ENCODE results near the gene KRTAP5-3. TPM values are rescaled to one million over a fixed set of nuclear protein-coding genes. Genes with fewer than 3 reads are reported as not detected.

KRTAP5-3 gene
- total and polyA plus RNA-seq, 2 donors (not counting 3 experiments of a cell fraction or from before 2014, with no cell fraction given), result not detected

- Histone ChIP-seq H2AFZ (ENCODE audit: low read depth, low read length) (no peak overlapping the region), H3K4me3 (replicated peaks in 1 of 3; ENCODE audit: insufficient read depth in 1 of 3, low read depth in 1 of 3, low read length in 3 of 3) (no peak overlapping the region), H3K4me1 (ENCODE audit: control insufficient read depth, extremely low read depth, insufficient read depth, low read length) (no peaks in the 10 kb centered on the region), H3K36me3 (ENCODE audit: control insufficient read depth in 2 of 2, extremely low read depth in 1 of 2, insufficient read depth in 2 of 2, low read length in 2 of 2) (no peaks in the 10 kb centered on the region), H3K79me2 (ENCODE audit: control insufficient read depth, insufficient read depth, low read length) (no peaks in the 10 kb centered on the region), H3K27ac (ENCODE audit: insufficient read depth, low read depth, low read length) (no peak overlapping the region), H3K27me3 (ENCODE audit: control insufficient read depth in 2 of 2, insufficient read depth in 2 of 2, low read length in 2 of 2) (no peaks in the 10 kb centered on the region), H4K20me1 (replicated peaks; ENCODE audit: control insufficient read depth, extremely low read depth, insufficient read depth, low read length) (no peaks in the 10 kb centered on the region), H3K4me2 (ENCODE audit: insufficient read depth, low read length) (no peak overlapping the region), H3K9me3 (replicated peaks; ENCODE audit: control insufficient read depth, insufficient read depth, low read length) (no peaks in the 10 kb centered on the region), H3K9ac (replicated peaks; ENCODE audit: extremely low read depth, insufficient read depth, low read length) (no peak overlapping the region), H3K9me1 (replicated peaks; ENCODE audit: control insufficient read depth, extremely low read depth, insufficient read depth, low read length) (no peaks in the 10 kb centered on the region)
- no peak for FAIRE-seq
- BruUV-seq (replicated peaks), result no TSS peak
- intact Hi-C loops (cut with micrococcal nuclease), result no loop called here
- DNase-seq (ENCODE audit: low read depth, low spot score), result no peak
- dilution Hi-C loops (cut with MboI; ENCODE audit: extremely low pct_ligation_motif_present, low sequenced_read_pairs), result no loop called here
- ChIA-PET POLR2A (no interaction called here), CTCF (interaction anchor here (1.2 to 5.5 kb wide), 4 partner anchors 10 to 31 kb away, joined by 3 to 36 read pairs (median 15); no protein-coding TSS in a partner anchor)
- TF ChIP-seq GATA2 (IDR thresholded peaks at IDR 0.05; ENCODE audit: insufficient read depth, insufficient read length, low read depth, low read length) (no peak), POLR2AphosphoS5 (IDR thresholded peaks at IDR 0.05; ENCODE audit: insufficient read depth, low read depth, low read length) (no peak), MAX (IDR thresholded peaks at IDR 0.05; ENCODE audit: insufficient read depth, insufficient read length) (no peak), CTCF (IDR thresholded peaks at IDR 0.05; ENCODE audit: extremely low read depth in 1 of 2, insufficient read depth in 1 of 2, low read depth in 1 of 2, low read length in 2 of 2) (no peak), EZH2 (IDR thresholded peaks at IDR 0.05; ENCODE audit: borderline replicate concordance, low read depth, low read length, severe bottlenecking) (no peak), FOS (IDR thresholded peaks at IDR 0.05; ENCODE audit: borderline replicate concordance, insufficient read depth, low read length) (no peak), MYC (IDR thresholded peaks at IDR 0.05; ENCODE audit: low read depth, low read length) (no peak), JUN (IDR thresholded peaks at IDR 0.05; ENCODE audit: borderline replicate concordance, insufficient read depth, insufficient read length, low read depth) (no peak), POLR2A (IDR thresholded peaks at IDR 0.05; ENCODE audit: low read depth, low read length) (no peak)
Measured at GRCh38 chr11:1563697-1564534, 44.3 kb downstream of the KRTAP5-3 start.
